Measurements from ENCODE around the gene AJAP1. TPM values are rescaled to one million over a fixed set of nuclear protein-coding genes. Genes with fewer than 3 reads are reported as not detected.

Gene AJAP1
- under 0.01 and 0.57 TPM in 2 replicates for total RNA-seq (ENCODE audit: low replicate concordance)

GRCh38 chr1:4653796-4654725 is at the start of gene AJAP1:
TSS of gene AJAP1 (plus strand) at chr1:4654609. CDS start at chr1:4655426, 817 bp downstream.
- TF ChIP-seq CTCF (IDR thresholded peaks at IDR 0.05; ENCODE audit: insufficient read depth, low read length) = no peak
- H3K4me3 ChIP-seq (ENCODE audit: low read depth, low read length) = no peak within 1 kb of the TSS
- no peak for DNase-seq (ENCODE audit: low read depth)

- H3K4me3 ChIP-seq (ENCODE audit: low read depth, low read length) = no peak overlapping the region
- DNase-seq (ENCODE audit: low read depth) = no peak
- no peak for TF ChIP-seq CTCF (IDR thresholded peaks at IDR 0.05; ENCODE audit: insufficient read depth, low read length)
Measured at GRCh38 chr1:4605158-4605557, 49.3 kb upstream of the AJAP1 start.

GRCh38 chr1:4611563-4612341 is 42.7 kb upstream of the AJAP1 start:
- H3K4me3 ChIP-seq (ENCODE audit: low read depth, low read length) = no peak overlapping the region
- no peak for TF ChIP-seq CTCF (IDR thresholded peaks at IDR 0.05; ENCODE audit: insufficient read depth, low read length)
- no peak for DNase-seq (ENCODE audit: low read depth)

- no peak for DNase-seq (ENCODE audit: low read depth)
- H3K4me3 ChIP-seq (ENCODE audit: low read depth, low read length) = no peak overlapping the region
- no peak for TF ChIP-seq CTCF (IDR thresholded peaks at IDR 0.05; ENCODE audit: insufficient read depth, low read length)
Measured at GRCh38 chr1:4612991-4613390, 41.4 kb upstream of the AJAP1 start.

GRCh38 chr1:4613606-4614370 is 40.6 kb upstream of the AJAP1 start:
- H3K4me3 ChIP-seq (ENCODE audit: low read depth, low read length) = no peak overlapping the region
- DNase-seq (ENCODE audit: low read depth) = no peak
- no peak for TF ChIP-seq CTCF (IDR thresholded peaks at IDR 0.05; ENCODE audit: insufficient read depth, low read length)

GRCh38 chr1:4614371-4615137 is 39.9 kb upstream of the AJAP1 start:
- no peak for DNase-seq (ENCODE audit: low read depth)
- no peak for TF ChIP-seq CTCF (IDR thresholded peaks at IDR 0.05; ENCODE audit: insufficient read depth, low read length)
- no peak overlapping the region for H3K4me3 ChIP-seq (ENCODE audit: low read depth, low read length)

Data from fibroblast of the aortic adventitia (primary cell).